Measurements from ENCODE around the gene NR1D2. TPM values are rescaled to one million over a fixed set of nuclear protein-coding genes. Genes with fewer than 3 reads are reported as not detected.

Gene NR1D2
- total RNA-seq, 1 experiment from 2014 or later = 9.5 TPM

- ATAC-seq = no peak
- no peak for DNase-seq (ENCODE audit: low read depth, low spot score)
- intact Hi-C loops (cut with micrococcal nuclease; ENCODE audit: unreplicated experiment) (no loop called here), in situ Hi-C loops (cut with HindIII; ENCODE audit: low pct_unique_long_range_greater_than_20kb, low sequenced_read_pairs) (no loop called here)
- Histone ChIP-seq H3K4me1 (ENCODE audit: control insufficient read depth, insufficient read depth, low read length) (peaks cover 20% of the 10 kb centered on the region), H3K27me3 (ENCODE audit: control insufficient read depth, insufficient read depth, low read length) (no peaks in the 10 kb centered on the region), H3K36me3 (ENCODE audit: control insufficient read depth, insufficient read depth, low read length) (no peaks in the 10 kb centered on the region; the same call in 1 of the 2 replicates), H3K27ac (ENCODE audit: low read length) (no peak overlapping the region; the same call in 1 of the 2 replicates), H3K4me3 (ENCODE audit: low read depth in 2 of 2, low read length in 2 of 2) (no peak overlapping the region), H3K9me3 (ENCODE audit: control insufficient read depth, insufficient read depth, low read depth, low read length) (no peaks in the 10 kb centered on the region)
- BruUV-seq (replicated peaks) = no TSS peak
- ChIA-PET CTCF (no interaction called here), POLR2A (interaction anchor here (0.5 to 0.7 kb wide), 2 partner anchors 23 to 41 kb away, joined by 7 to 13 read pairs; no protein-coding TSS in a partner anchor)
- TF ChIP-seq TCF7L2 (IDR thresholded peaks at IDR 0.05; ENCODE audit: low read depth, low read length) = no peak
- TF ChIP-seq SIN3A (IDR thresholded peaks at IDR 0.05; ENCODE audit: borderline replicate concordance, insufficient read depth, low read depth, low read length) = no peak
- no peak for TF ChIP-seq REST (IDR thresholded peaks at IDR 0.05; ENCODE audit: insufficient read depth in 1 of 2, low read depth in 2 of 2, low read length in 1 of 2)
- no peak for TF ChIP-seq POLR2AphosphoS5 (IDR thresholded peaks at IDR 0.05; ENCODE audit: low read depth, low read length)
- no peak for TF ChIP-seq CTCF (IDR thresholded peaks at IDR 0.05)
Measured at GRCh38 chr3:23961066-23961465, 16.0 kb downstream of the NR1D2 start.

- ATAC-seq = no peak
- BruUV-seq (replicated peaks) = no TSS peak
- POLR2A ChIA-PET = interaction anchor here (0.7 kb wide), 1 partner anchor 40 kb away, joined by 13 read pairs; no protein-coding TSS in a partner anchor
- Histone ChIP-seq H3K27me3 (ENCODE audit: control insufficient read depth, insufficient read depth, low read length) (no peaks in the 10 kb centered on the region), H3K4me1 (ENCODE audit: control insufficient read depth, insufficient read depth, low read length) (peaks cover 20% of the 10 kb centered on the region), H3K36me3 (ENCODE audit: control insufficient read depth, insufficient read depth, low read length) (no peaks in the 10 kb centered on the region; the same call in 1 of the 2 replicates), H3K4me3 (ENCODE audit: low read depth in 2 of 2, low read length in 2 of 2) (no peak overlapping the region), H3K9me3 (ENCODE audit: control insufficient read depth, insufficient read depth, low read depth, low read length) (no peaks in the 10 kb centered on the region), H3K27ac (ENCODE audit: low read length) (no peak overlapping the region)
- in situ Hi-C loops (cut with HindIII; ENCODE audit: low pct_unique_long_range_greater_than_20kb, low sequenced_read_pairs) = no loop called here
- DNase-seq (ENCODE audit: low read depth, low spot score) = no peak
- CTCF ChIA-PET = no interaction called here
- TF ChIP-seq CTCF (IDR thresholded peaks at IDR 0.05) (no peak), SIN3A (IDR thresholded peaks at IDR 0.05; ENCODE audit: borderline replicate concordance, insufficient read depth, low read depth, low read length) (no peak), REST (IDR thresholded peaks at IDR 0.05; ENCODE audit: insufficient read depth in 1 of 2, low read depth in 2 of 2, low read length in 1 of 2) (no peak)
- intact Hi-C loops (cut with micrococcal nuclease; ENCODE audit: unreplicated experiment) = no loop called here
Measured at GRCh38 chr3:23961913-23962312, 16.8 kb downstream of the NR1D2 start.
